Astrocyte of the hippocampus (primary cell): ENCODE results near the gene ITIH4.

Experiments used
- DNase-seq: peaks from one replicate; pipeline ENCODE4 v3.0.0; 2011; ENCODE audit warnings: low read depth, low spot score

The ITIH4 gene

GRCh38 chr3:52833202-52833601 is 2.7 kb upstream of the ITIH4 start:
- no peak for DNase-seq

DNA sequence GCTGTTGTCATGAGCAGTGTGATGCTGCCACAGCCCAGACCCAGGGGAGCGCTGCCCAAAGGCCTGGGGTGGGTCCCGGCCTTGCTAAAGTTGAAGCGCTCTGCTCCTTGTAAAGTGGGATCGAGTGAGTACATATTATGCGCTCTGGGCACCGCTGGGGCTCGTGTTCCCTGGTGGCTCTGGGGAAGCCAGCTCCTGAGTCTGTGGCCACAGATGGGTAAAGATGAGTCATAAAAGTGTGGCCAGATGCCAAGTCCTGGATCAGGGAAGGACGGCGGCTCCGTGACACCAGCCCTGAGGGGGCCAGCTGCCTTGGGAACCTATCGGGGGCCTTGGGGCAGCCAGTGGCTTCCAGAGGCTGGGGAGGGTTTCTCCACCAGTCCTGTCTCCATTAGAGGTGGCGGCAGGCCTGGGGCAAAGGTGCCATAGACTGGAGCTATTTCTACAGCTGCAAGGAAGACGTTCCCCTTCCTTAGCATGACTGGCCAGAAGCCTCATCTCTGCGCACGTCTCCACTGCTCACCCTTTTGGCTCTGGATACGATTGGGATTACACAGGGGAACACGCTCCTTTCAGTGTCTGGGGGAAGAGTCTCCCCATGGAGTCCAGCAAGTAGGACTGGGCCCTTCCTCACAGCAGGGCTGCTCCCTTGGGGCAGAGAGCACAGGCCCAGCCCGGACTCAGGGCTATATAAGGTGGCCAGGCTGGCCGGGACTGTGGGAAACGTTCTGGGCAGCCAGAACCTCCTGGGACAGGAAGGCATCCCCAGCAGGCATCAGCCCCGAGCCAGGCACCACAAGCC is 1.2 kb upstream of the ITIH4 start:
- DNase-seq: peak; percentile 91

- DNase-seq: no peak
Observed at GRCh38 chr3:52829906-52830463, 487 bp downstream of the ITIH4 start.

- no peak for DNase-seq
Observed at GRCh38 chr3:52829482-52829881, 990 bp downstream of the ITIH4 start.

GRCh38 chr3:52827866-52828376 is 2.6 kb downstream of the ITIH4 start:
- DNase-seq: no peak

DNA sequence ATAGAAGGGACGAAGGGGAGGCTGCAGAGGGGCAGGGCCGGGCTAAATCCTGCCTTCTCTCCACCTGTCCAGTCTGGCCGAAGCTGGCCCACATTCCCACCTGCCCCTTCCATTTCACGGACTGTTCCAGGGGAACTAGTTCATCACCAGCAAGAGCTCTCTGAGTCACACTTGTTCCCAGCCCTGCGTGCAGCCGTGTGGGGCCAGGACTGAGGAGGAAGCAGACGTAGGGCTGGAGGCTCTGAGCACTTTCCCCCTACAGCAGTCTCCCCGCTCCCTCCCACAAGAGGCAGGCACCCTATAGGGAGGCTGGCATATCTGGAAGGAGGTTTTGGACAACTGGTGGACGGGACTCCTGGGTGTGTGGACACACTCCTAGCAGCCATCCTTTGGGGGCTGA is 3.0 kb downstream of the ITIH4 start:
- peak; percentile 30 for DNase-seq

- DNase-seq: no peak
Observed at GRCh38 chr3:52824037-52824436, 6.4 kb downstream of the ITIH4 start.

- DNase-seq: no peak
Observed at GRCh38 chr3:52822363-52822762, 8.1 kb downstream of the ITIH4 start.

DNA sequence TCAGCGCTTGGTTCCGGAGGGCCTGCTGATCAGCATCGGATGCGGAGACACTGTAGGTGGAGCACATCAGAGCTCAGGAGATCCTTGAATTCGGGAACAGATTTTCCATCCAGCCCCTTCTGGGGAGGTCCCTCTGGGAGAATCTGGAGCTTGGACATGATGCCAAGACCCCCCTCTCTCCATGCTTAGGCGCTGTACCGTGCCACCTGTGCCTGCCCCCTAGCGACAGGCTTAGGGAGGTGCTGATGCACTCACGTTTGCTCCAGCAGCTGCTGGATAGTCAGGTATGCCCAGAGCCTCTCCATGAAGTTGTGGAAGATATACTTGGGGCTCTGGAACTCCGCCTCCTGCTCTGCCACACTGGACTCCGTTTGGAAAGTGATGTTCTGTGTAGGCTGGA is 9.7 kb downstream of the ITIH4 start:
- DNase-seq: peak; percentile 33

DNA sequence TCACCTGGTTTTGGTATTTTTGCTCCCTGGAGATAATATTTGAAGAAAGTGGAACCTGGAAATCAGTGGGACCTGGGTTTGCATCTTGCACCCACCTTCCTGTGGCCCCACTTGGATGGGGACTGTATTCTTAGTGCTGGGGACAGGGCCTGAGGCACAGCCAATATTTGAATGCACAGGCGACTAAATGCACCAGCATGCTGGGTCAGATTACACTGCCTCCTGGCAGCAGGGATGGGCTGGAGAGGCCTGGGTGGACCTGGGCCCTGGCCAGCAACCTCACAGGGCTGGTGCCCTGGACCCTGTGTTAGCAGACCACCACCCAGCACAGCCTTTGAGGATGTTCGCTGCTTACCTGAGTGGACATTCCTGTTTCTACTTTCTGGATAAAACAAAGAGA is 10.5 kb downstream of the ITIH4 start:
- no peak for DNase-seq

GRCh38 chr3:52817860-52818259 is 12.6 kb downstream of the ITIH4 start:
- no peak for DNase-seq

DNA sequence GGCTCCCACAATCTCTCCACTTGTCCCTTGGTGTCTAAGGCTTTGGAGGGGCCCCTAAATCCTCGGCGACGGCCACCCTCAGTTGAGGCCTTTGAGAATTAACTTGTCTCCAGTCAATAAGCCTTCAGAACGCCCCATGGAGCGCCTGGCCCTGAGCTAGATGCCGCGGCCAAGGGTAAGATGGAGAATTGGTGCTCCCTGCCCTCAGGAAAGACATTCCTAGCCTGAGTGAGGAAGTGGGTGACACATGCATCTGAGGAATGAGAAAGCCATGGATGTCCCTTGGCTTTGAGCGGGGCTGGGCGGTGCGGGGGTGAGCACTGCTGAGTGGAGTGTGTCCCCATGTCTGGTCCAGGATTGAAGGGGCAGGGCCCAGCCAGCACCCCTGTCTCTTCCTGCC is 13.3 kb downstream of the ITIH4 start:
- DNase-seq: no peak

- DNase-seq: no peak
Observed at GRCh38 chr3:52816654-52817053, 13.8 kb downstream of the ITIH4 start.

DNA sequence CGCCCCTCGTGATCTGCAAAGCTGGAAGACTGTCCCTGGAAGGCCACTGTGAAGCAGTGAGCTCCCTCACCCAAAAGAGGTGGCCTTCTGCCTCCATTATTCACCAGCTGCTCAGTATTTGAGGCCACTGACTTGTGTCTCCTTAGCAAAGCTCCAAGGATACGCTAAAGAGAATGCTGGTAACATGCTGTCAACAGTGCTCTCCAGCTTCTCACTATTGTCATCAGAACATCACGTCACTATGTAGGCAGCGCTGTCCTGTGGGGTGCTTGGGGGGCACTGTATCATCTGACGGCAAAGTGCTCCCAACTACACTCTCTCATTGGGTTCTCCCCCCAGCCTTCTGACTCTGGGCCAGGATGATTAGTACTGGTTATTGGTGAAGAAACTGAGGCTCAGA is 14.3 kb downstream of the ITIH4 start:
- DNase-seq: no peak

- DNase-seq: no peak
Observed at GRCh38 chr3:52813810-52814209, 16.7 kb downstream of the ITIH4 start.

- DNase-seq: no peak
Observed at GRCh38 chr3:52811452-52812011, 18.9 kb downstream of the ITIH4 start.

DNA sequence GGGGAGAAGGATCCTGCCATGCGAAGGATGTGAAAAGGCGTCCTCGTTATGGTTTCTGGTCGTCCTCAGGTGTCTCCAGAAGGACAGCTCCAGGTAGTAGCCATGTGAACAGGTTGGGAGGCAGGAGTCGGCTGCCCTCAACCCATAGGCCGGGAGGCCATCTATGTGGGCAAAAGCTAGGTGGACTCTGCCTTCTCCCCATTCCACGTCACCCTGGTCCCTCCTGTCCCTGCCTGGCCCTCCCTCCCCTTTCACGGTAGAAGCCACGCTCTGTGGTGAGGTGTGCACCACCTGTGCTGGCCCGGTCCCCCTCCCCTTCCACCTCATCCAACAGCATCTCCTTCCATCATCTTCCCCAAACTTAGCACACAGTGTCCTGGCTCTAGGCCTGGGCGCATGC is 19.5 kb downstream of the ITIH4 start:
- no peak for DNase-seq

- no peak for DNase-seq
Observed at GRCh38 chr3:52809662-52810377, 20.7 kb downstream of the ITIH4 start.

GRCh38 chr3:52809149-52809548 is 21.3 kb downstream of the ITIH4 start:
- DNase-seq: no peak

- no peak for DNase-seq
Observed at GRCh38 chr3:52805270-52806039, 25.0 kb downstream of the ITIH4 start.

DNA sequence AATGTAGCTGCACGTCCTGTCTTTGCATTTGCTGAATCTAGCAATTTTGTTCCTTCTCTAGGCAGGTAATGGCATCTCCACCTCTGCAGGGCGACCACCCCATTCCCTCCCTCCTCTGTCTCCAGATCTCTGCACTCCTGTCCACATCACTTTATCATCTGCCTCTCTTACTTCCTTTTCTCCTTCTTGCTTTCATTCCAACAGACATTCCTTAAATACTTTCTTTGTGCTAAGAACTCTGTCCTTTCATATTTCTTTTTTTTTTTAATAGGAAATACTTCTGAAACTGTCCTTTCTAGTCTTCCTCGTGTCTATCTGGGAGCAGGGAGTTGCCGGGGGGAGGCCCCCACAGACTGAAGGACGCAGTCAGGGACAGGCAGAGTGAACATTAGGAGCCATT is 28.6 kb downstream of the ITIH4 start:
- no peak for DNase-seq

DNA sequence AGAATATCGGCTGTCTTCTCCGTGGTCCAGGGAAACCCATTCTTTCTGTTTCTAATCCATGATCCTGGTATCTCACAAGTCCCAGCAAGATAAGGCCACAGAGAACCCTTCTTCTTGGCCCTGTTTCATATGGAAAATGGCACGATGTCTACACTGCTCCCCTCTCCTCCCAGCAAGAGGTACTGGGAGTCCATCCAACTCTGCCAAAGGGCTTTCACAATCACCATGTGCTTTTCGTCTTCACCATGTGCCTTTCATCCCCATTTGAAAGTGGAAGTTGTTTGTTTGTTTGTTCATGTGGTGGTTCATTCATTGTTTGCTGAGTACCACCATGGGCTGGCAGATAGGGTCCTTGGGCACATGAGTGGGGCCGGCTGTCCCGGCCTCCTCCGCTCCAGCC is 30.4 kb downstream of the ITIH4 start:
- no peak for DNase-seq
